ENCODE results near the gene CDRT15L2.
"Not testable (repeated sequence)": the region's sequence is repeated elsewhere in the genome, so short reads cannot be mapped to it uniquely, and the experiment has no call there.

- not testable (repeated sequence) for TF ChIP-seq CTCF (IDR thresholded peaks at IDR 0.05; ENCODE audit: low read depth, low read length, poor library complexity, severe bottlenecking); EZH2phosphoT487 (IDR thresholded peaks at IDR 0.05; ENCODE audit: borderline replicate concordance, low read length)
Observed at GRCh38 chr17:20571653-20572052, 7.9 kb upstream of the CDRT15L2 start.

All from DOHH2 (cell line).